Neuronal stem cell (in vitro differentiated cells): ENCODE measurements around the gene MRPL40.

Experiments
- DNase-seq: peaks from one replicate; pipeline ENCODE4 v3.0.0-alpha.2; 2013; ENCODE audit warnings: low spot score
- H2AFZ ChIP-seq: one replicate; pipeline ENCODE4 v1.6.1; 2013; ENCODE audit warnings: mild to moderate bottlenecking, low read length, inconsistent platforms
- H2AK5ac ChIP-seq: 2 replicates; pipeline ENCODE4 v1.6.1; 2013; ENCODE audit warnings: low read depth, mild to moderate bottlenecking, inconsistent platforms, low read length, moderate library complexity, mixed read lengths
- H2BK120ac ChIP-seq: 2 replicates; pipeline ENCODE4 v1.6.1; 2013; ENCODE audit warnings: low read depth, mild to moderate bottlenecking, inconsistent platforms, low read length, moderate library complexity, mixed read lengths
- H2BK12ac ChIP-seq: one replicate; pipeline ENCODE4 v1.6.1; 2013; ENCODE audit warnings: low read length, inconsistent platforms
- H2BK15ac ChIP-seq: 2 replicates; pipeline ENCODE4 v1.6.1; 2013; ENCODE audit warnings: mild to moderate bottlenecking, low read length, inconsistent platforms, mixed read lengths
- H2BK5ac ChIP-seq: one replicate; pipeline ENCODE4 v1.6.1; 2013; ENCODE audit warnings: inconsistent platforms, mild to moderate bottlenecking, low read length, moderate library complexity
- H3K14ac ChIP-seq: one replicate; pipeline ENCODE4 v1.6.1; 2013; ENCODE audit warnings: low read length, inconsistent platforms
- H3K18ac ChIP-seq: 2 replicates; pipeline ENCODE4 v1.6.1; 2013; ENCODE audit warnings: low read length, inconsistent platforms
- H3K23ac ChIP-seq: 2 replicates; pipeline ENCODE4 v1.6.1; 2013; ENCODE audit warnings: low read depth, mild to moderate bottlenecking, mixed read lengths, low read length, inconsistent platforms; ENCODE audit not compliant: poor library complexity
- H3K27ac ChIP-seq: replicated peaks from 3 replicates; pipeline ENCODE4 v1.5.1; 2013; ENCODE audit warnings: low read length, inconsistent platforms
- H3K27me3 ChIP-seq, 3 experiments: 2 replicates each; pipeline ENCODE4 v1.6.1; 2013; ENCODE audit warnings: low read length in 3 of 3, mild to moderate bottlenecking in 2 of 3, inconsistent platforms in 1 of 3, low read depth in 1 of 3, mixed read lengths in 1 of 3, moderate library complexity in 1 of 3; ENCODE audit not compliant: control insufficient read depth in 3 of 3, insufficient read depth in 3 of 3
- H3K36me3 ChIP-seq, 2 donors: replicated peaks in 1 of 2; 2 replicates each; pipeline ENCODE4 v1.6.1; 2013; ENCODE audit warnings: low read length in 2 of 2; ENCODE audit not compliant: control insufficient read depth in 2 of 2, insufficient read depth in 2 of 2
- H3K4ac ChIP-seq: 2 replicates; pipeline ENCODE4 v1.6.1; 2013; ENCODE audit warnings: inconsistent platforms, mild to moderate bottlenecking, low read length, moderate library complexity
- H3K4me1 ChIP-seq, 2 donors: 1 replicate in 1 of 2; 2 replicates in 1 of 2; pipeline ENCODE4 v1.6.1; 2013; ENCODE audit warnings: low read length in 2 of 2, low read depth in 1 of 2; ENCODE audit not compliant: control insufficient read depth in 2 of 2, insufficient read depth in 1 of 2
- H3K4me2 ChIP-seq: one replicate; pipeline ENCODE4 v1.6.1; 2013; ENCODE audit warnings: mild to moderate bottlenecking, low read length, inconsistent platforms; ENCODE audit not compliant: insufficient read depth, poor library complexity, severe bottlenecking
- H3K4me3 ChIP-seq, 2 donors: 2 replicates each; pipeline ENCODE4 v1.5.1; 2013; ENCODE audit warnings: low read length in 2 of 2, mild to moderate bottlenecking in 2 of 2, inconsistent platforms in 1 of 2, moderate library complexity in 1 of 2
- H3K79me1 ChIP-seq: one replicate; pipeline ENCODE4 v1.6.1; 2013; ENCODE audit warnings: low read depth, mild to moderate bottlenecking, inconsistent platforms, low read length, moderate library complexity
- H3K9ac ChIP-seq: one replicate; pipeline ENCODE4 v1.6.1; 2013; ENCODE audit warnings: mild to moderate bottlenecking, low read depth, low read length, inconsistent platforms; ENCODE audit not compliant: poor library complexity
- H3K9me3 ChIP-seq, 2 donors: replicated peaks in 1 of 2; 2 replicates each; pipeline versions ENCODE3 to v1.6.1; 2013; ENCODE audit warnings: low read length in 2 of 2, mild to moderate bottlenecking in 2 of 2, inconsistent platforms in 1 of 2, low read depth in 1 of 2, mixed read lengths in 1 of 2, moderate library complexity in 1 of 2; ENCODE audit not compliant: control insufficient read depth in 2 of 2, insufficient read depth in 1 of 2
- H4K8ac ChIP-seq: one replicate; pipeline ENCODE4 v1.6.1; 2013; ENCODE audit warnings: low read depth, mild to moderate bottlenecking, inconsistent platforms, low read length, moderate library complexity
- H4K91ac ChIP-seq: one replicate; pipeline ENCODE4 v1.6.1; 2013; ENCODE audit warnings: low read length, low read depth, mild to moderate bottlenecking, inconsistent platforms; ENCODE audit not compliant: poor library complexity
- WGBS, 2 donors: extraction: QIAGEN DNeasy Blood & Tissue Kit; methylation state at CpG; one replicate each; pipeline ENCODE4 v1.1.7; 2013; ENCODE audit warnings: missing lambda C conversion rate in 2 of 2, mixed read lengths in 1 of 2; ENCODE audit not compliant: insufficient read length in 2 of 2, insufficient replicate concordance in 1 of 2; ENCODE audit errors: extremely low coverage in 2 of 2; 5-methylcytosine and 5-hydroxymethylcytosine counted together

Gene MRPL40

DNA sequence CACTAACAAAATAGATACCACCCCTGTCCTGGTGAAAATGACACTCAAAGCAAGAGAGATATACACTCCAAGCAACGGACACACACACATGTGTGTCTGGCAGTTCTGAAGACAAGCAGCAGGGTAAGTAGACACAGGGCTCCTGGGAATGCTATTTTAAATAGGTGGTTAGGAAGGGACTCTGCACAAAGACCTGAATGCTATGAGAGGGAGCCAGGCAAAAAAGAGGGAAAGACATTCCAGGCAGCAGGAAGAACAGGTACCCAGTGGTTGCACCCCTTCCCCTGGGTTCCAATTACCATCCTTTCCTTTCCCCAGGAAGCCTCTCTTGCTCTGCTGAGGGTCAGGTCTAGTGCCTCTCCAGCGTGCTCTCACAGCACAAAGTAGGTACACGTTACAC lies 43.7 kb downstream of the MRPL40 start:
- no CpG with 5 or more reads among the region's 3 CpGs for WGBS, 2 donors
- H3K4me3 ChIP-seq, result no peak overlapping the region
- no peak overlapping the region for H2AK5ac ChIP-seq
- H2BK120ac ChIP-seq, result no peak overlapping the region
- H3K4me1 ChIP-seq, result peaks cover 7 to 8% of the 10 kb centered on the region in 2 donors
- no peak overlapping the region for H4K91ac ChIP-seq
- H3K23ac ChIP-seq, result no peak overlapping the region
- H2BK5ac ChIP-seq, result no peak overlapping the region
- no peaks in the 10 kb centered on the region for H3K9me3 ChIP-seq
- no peaks in the 10 kb centered on the region for H3K27me3 ChIP-seq
- H2BK12ac ChIP-seq, result no peak overlapping the region
- no peak overlapping the region for H3K27ac ChIP-seq
- DNase-seq, result no peak
- H3K79me1 ChIP-seq, result peaks cover 9% of the 10 kb centered on the region
- H3K14ac ChIP-seq, result no peak overlapping the region
- no peak overlapping the region for H2BK15ac ChIP-seq
- H3K4me2 ChIP-seq, result no peak overlapping the region
- no peak overlapping the region for H4K8ac ChIP-seq
- H2AFZ ChIP-seq, result no peak overlapping the region
- H3K36me3 ChIP-seq, result peaks cover 19 to 52% of the 10 kb centered on the region in 2 donors
- no peak overlapping the region for H3K18ac ChIP-seq
- no peak overlapping the region for H3K9ac ChIP-seq
- H3K4ac ChIP-seq, result no peak overlapping the region

DNA sequence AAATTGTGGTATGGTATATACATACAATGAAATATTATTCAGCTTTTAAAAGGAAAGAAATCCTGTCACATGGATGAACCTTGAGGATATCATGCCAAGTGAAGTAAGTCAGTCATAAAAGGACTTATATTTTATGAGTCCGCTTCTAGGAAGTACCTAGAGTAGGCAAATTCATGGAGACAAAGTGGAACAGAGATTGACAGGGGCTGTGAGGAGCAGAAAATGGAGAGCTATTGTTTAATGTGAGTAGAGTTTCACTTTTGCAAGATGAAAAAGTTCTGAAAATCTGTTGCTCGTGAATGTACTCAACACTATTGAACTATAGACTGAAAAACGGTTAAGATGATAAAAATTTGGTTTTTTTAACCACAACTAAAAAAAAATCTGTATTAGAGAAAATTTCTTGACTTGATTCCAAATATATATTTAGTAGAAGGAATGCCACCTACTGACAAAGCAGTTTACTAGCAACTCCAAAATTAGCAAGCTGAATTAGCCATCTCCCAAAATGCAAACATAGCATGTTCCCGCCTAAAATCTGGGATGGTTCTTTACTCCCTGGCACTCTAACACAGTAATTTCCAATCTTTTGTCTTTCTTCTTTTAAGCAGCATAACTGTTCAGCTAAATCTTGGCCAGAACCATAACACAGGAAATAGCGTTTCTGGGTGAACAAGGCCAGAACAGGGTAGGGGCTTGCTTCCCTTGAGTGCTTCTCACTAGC lies 45.1 kb downstream of the MRPL40 start:
- Histone ChIP-seq H2BK120ac (no peak overlapping the region), H4K91ac (no peak overlapping the region), H3K79me1 (peaks cover 4% of the 10 kb centered on the region), H3K23ac (no peak overlapping the region), H3K9ac (no peak overlapping the region), H3K14ac (no peak overlapping the region), H2BK15ac (no peak overlapping the region), H3K9me3 (no peaks in the 10 kb centered on the region), H3K4me1 (peaks cover 7 to 8% of the 10 kb centered on the region in 2 donors), H2BK12ac (no peak overlapping the region), H3K18ac (no peak overlapping the region), H3K36me3 (peaks cover 8 to 46% of the 10 kb centered on the region in 2 donors), H3K4me2 (peak overlapping the region; percentile 63), H2AK5ac (no peak overlapping the region), H4K8ac (no peak overlapping the region), H3K27me3 (no peaks in the 10 kb centered on the region), H3K27ac (no peak overlapping the region), H3K4me3 (peak overlapping the region in 1 of 2 donors; percentile 95), H2BK5ac (no peak overlapping the region), H2AFZ (no peak overlapping the region), H3K4ac (no peak overlapping the region)
- WGBS, 2 donors, result no CpG with 5 or more reads among the region's 5 CpGs
- no peak for DNase-seq

DNA sequence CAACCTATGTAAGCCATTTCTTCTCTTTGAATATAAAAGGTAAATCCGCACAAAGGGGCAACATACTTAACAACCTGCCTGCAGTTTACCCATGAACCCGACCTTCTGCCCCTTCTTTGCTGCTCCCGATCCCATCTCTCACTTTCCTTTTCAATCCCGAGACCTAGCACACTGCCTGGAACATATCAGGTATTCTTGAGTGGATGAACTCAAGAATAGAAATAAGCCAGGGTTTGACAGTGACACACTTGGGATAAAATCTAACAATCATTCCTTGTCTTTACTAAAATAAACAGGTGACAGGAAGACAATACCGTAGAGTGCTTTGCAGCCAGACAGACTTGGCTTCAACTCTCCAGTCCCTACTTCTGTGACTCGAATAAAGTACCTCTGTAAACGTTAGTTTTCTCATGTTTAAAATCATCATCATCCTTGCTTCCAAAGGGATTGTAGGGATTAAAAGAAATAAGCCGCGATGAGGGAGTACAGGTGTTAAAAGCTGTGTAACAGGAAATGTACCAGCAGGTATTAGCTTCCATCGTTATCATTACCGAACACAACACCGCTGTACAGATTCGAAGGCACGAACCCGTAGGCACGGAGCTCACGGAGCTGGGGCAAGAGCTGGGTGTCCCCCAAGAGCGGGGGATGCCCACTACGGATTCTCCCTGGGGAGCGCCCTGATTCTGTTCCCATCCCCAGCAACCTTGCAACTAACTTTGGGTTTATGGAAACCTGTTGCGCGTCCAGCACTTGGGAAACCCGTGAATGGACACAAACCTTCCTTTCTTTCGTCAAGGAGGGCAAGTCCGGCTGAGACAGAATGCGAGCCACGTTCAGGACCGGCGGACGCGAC lies 45.9 kb downstream of the MRPL40 start:
- peak overlapping the region; percentile 63 for H3K4me2 ChIP-seq
- no peaks in the 10 kb centered on the region for H3K9me3 ChIP-seq
- peak overlapping the region; percentile 70 for H3K23ac ChIP-seq
- H4K8ac ChIP-seq, result no peak overlapping the region
- H3K14ac ChIP-seq, result peak overlapping the region; percentile 64
- H3K27me3 ChIP-seq, result no peaks in the 10 kb centered on the region
- no peak overlapping the region for H3K18ac ChIP-seq
- H4K91ac ChIP-seq, result no peak overlapping the region
- peaks cover 4% of the 10 kb centered on the region for H3K79me1 ChIP-seq
- H3K9ac ChIP-seq, result peak overlapping the region; percentile 91
- no peak overlapping the region for H2BK12ac ChIP-seq
- peak overlapping the region; percentile 95 to 100 for H3K4me3 ChIP-seq
- peak overlapping the region; percentile 35 for H3K27ac ChIP-seq
- peaks cover 7 to 8% of the 10 kb centered on the region in 2 donors for H3K4me1 ChIP-seq
- H2AFZ ChIP-seq, result peak overlapping the region; percentile 87
- H2BK15ac ChIP-seq, result no peak overlapping the region
- peaks cover 8 to 46% of the 10 kb centered on the region in 2 donors for H3K36me3 ChIP-seq
- no CpG with 5 or more reads among the region's 31 CpGs for WGBS, 2 donors
- H2AK5ac ChIP-seq, result no peak overlapping the region
- no peak for DNase-seq
- no peak overlapping the region for H3K4ac ChIP-seq
- no peak overlapping the region for H2BK120ac ChIP-seq
- H2BK5ac ChIP-seq, result no peak overlapping the region

DNA sequence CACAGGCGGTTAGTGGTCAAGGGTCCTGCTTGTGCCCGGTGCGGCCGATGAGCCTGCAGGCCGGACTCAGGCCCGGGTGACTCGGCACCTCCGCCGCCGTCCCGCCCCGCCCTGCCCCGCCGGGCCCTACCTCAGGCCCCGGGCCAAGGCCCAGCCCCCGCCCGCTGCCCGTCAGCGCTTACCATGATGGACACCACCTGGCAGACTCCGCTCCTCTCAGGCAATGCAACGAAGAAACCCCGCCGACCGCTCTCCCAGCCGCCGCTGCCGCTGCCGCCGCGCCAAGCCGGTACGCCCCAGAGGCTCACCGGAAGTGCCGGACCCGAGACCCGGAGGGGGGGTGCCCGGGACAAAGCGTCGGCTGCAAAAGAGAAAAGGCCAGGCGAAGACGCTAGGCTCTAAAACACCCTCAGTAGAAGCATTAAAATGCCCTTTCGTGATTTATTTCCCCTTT lies 46.6 kb downstream of the MRPL40 start, which contains the start of gene UFD1:
UFD1 (minus strand) TSS at position 293 of the 454 bp plus-strand sequence; CDS start at position 185, 108 bp downstream.
- H4K8ac ChIP-seq, result no peak within 1 kb of the TSS
- peaks cover 3 to 46% of the 10 kb centered on the region in 2 donors for H3K36me3 ChIP-seq
- H2BK15ac ChIP-seq, result no peak within 1 kb of the TSS
- H3K14ac ChIP-seq, result peak within 1 kb of the TSS; percentile 64
- peak within 1 kb of the TSS; percentile 93 for H3K9ac ChIP-seq
- no peak within 1 kb of the TSS for H2BK12ac ChIP-seq
- peak; percentile 81 for DNase-seq
- no peak within 1 kb of the TSS for H3K4ac ChIP-seq
- H2AK5ac ChIP-seq, result no peak within 1 kb of the TSS
- H3K27ac ChIP-seq, result peak within 1 kb of the TSS; percentile 65
- no CpG with 5 or more reads among the region's 42 CpGs for WGBS, 2 donors
- peak within 1 kb of the TSS; percentile 95 to 100 for H3K4me3 ChIP-seq
- peak within 1 kb of the TSS; percentile 91 for H2AFZ ChIP-seq
- H3K4me1 ChIP-seq, result peaks cover 7 to 8% of the 10 kb centered on the region in 2 donors
- peak within 1 kb of the TSS; percentile 86 for H3K23ac ChIP-seq
- H3K27me3 ChIP-seq, result no peaks in the 10 kb centered on the region
- H3K18ac ChIP-seq, result peak within 1 kb of the TSS; percentile 55
- H4K91ac ChIP-seq, result no peak within 1 kb of the TSS
- no peaks in the 10 kb centered on the region for H3K9me3 ChIP-seq
- H3K4me2 ChIP-seq, result peak within 1 kb of the TSS; percentile 70
- no peak within 1 kb of the TSS for H2BK5ac ChIP-seq
- H2BK120ac ChIP-seq, result no peak within 1 kb of the TSS
- H3K79me1 ChIP-seq, result peaks cover 4% of the 10 kb centered on the region
